Stimulated activated memory B cell treated with anti-CD40 and anti-IgM and Interleukin-4, amounts not matched to agents 10 μg/mL and 1 μg/mL and 100 μg/mL, for 72 hours (primary cell): ENCODE results near the gene ZNF135.

Source experiments
- ATAC-seq: fragments of 150-1000 bp; cut with Tn5 transposase; 2 replicates; pipeline ENCODE4 v1.10.0; 2021
- H3K27ac Mint-ChIP-seq: one replicate; pipeline ENCODE4 v1.8.0; 2022; ENCODE audit warnings: mild to moderate bottlenecking, mixed read lengths
- H3K27me3 Mint-ChIP-seq: one replicate; pipeline ENCODE4 v1.8.0; 2022; ENCODE audit warnings: mixed read lengths
- H3K36me3 Mint-ChIP-seq: one replicate; pipeline ENCODE4 v1.8.0; 2022; ENCODE audit warnings: mixed read lengths
- H3K4me1 Mint-ChIP-seq: one replicate; pipeline ENCODE4 v1.8.0; 2022; ENCODE audit warnings: mixed read lengths
- H3K4me3 Mint-ChIP-seq: one replicate; pipeline ENCODE4 v1.8.0; 2022; ENCODE audit warnings: mild to moderate bottlenecking, moderate library complexity, mixed read lengths
- H3K9me3 Mint-ChIP-seq: one replicate; pipeline ENCODE4 v1.8.0; 2022; ENCODE audit warnings: mixed read lengths

ZNF135 gene

GRCh38 chr19:58040751-58041525 lies 18.1 kb upstream of the ZNF135 start:
- Mint-ChIP-seq H3K27me3 (peaks cover 28% of the 10 kb centered on the region), H3K9me3 (peaks cover 27% of the 10 kb centered on the region), H3K27ac (no peak overlapping the region), H3K4me1 (no peaks in the 10 kb centered on the region), H3K36me3 (peaks cover 7% of the 10 kb centered on the region), H3K4me3 (no peak overlapping the region)
- ATAC-seq, result no peak

GRCh38 chr19:58042495-58043340 lies 16.4 kb upstream of the ZNF135 start:
- no peak overlapping the region for H3K4me3 Mint-ChIP-seq
- no peaks in the 10 kb centered on the region for H3K4me1 Mint-ChIP-seq
- no peak overlapping the region for H3K27ac Mint-ChIP-seq
- no peaks in the 10 kb centered on the region for H3K36me3 Mint-ChIP-seq
- peaks cover 26% of the 10 kb centered on the region for H3K9me3 Mint-ChIP-seq
- H3K27me3 Mint-ChIP-seq, result peaks cover 12% of the 10 kb centered on the region
- ATAC-seq, result no peak

- Mint-ChIP-seq H3K27me3 (no peaks in the 10 kb centered on the region), H3K9me3 (peaks cover 29% of the 10 kb centered on the region), H3K4me1 (no peaks in the 10 kb centered on the region), H3K36me3 (no peaks in the 10 kb centered on the region), H3K4me3 (no peak overlapping the region), H3K27ac (no peak overlapping the region)
- ATAC-seq, result no peak
Observed at GRCh38 chr19:58044391-58044790, 14.7 kb upstream of the ZNF135 start.

- Mint-ChIP-seq H3K27ac (no peak overlapping the region), H3K36me3 (no peaks in the 10 kb centered on the region), H3K9me3 (peaks cover 31% of the 10 kb centered on the region), H3K4me1 (no peaks in the 10 kb centered on the region), H3K27me3 (no peaks in the 10 kb centered on the region), H3K4me3 (no peak overlapping the region)
- no peak for ATAC-seq
Observed at GRCh38 chr19:58044886-58045285, 14.2 kb upstream of the ZNF135 start.

GRCh38 chr19:58045411-58046050 lies 13.6 kb upstream of the ZNF135 start:
- Mint-ChIP-seq H3K4me3 (no peak overlapping the region), H3K4me1 (no peaks in the 10 kb centered on the region), H3K27me3 (no peaks in the 10 kb centered on the region), H3K36me3 (no peaks in the 10 kb centered on the region), H3K27ac (no peak overlapping the region), H3K9me3 (peaks cover 32% of the 10 kb centered on the region)
- no peak for ATAC-seq

- no peak for ATAC-seq
- no peaks in the 10 kb centered on the region for H3K27me3 Mint-ChIP-seq
- no peak overlapping the region for H3K4me3 Mint-ChIP-seq
- H3K36me3 Mint-ChIP-seq, result no peaks in the 10 kb centered on the region
- H3K27ac Mint-ChIP-seq, result no peak overlapping the region
- peaks cover 33% of the 10 kb centered on the region for H3K9me3 Mint-ChIP-seq
- H3K4me1 Mint-ChIP-seq, result no peaks in the 10 kb centered on the region
Observed at GRCh38 chr19:58046856-58047255, 12.2 kb upstream of the ZNF135 start.

GRCh38 chr19:58047672-58048071 lies 11.4 kb upstream of the ZNF135 start:
- no peaks in the 10 kb centered on the region for H3K36me3 Mint-ChIP-seq
- H3K4me1 Mint-ChIP-seq, result no peaks in the 10 kb centered on the region
- H3K9me3 Mint-ChIP-seq, result peaks cover 33% of the 10 kb centered on the region
- ATAC-seq, result peak; percentile 27
- no peaks in the 10 kb centered on the region for H3K27me3 Mint-ChIP-seq
- H3K27ac Mint-ChIP-seq, result no peak overlapping the region
- H3K4me3 Mint-ChIP-seq, result no peak overlapping the region

- ATAC-seq, result no peak
- peaks cover 28% of the 10 kb centered on the region for H3K36me3 Mint-ChIP-seq
- peaks cover 33% of the 10 kb centered on the region for H3K9me3 Mint-ChIP-seq
- H3K27ac Mint-ChIP-seq, result no peak overlapping the region
- H3K4me3 Mint-ChIP-seq, result no peak overlapping the region
- H3K4me1 Mint-ChIP-seq, result peaks cover 7% of the 10 kb centered on the region
- peaks cover 30% of the 10 kb centered on the region for H3K27me3 Mint-ChIP-seq
Observed at GRCh38 chr19:58052256-58052655, 6.8 kb upstream of the ZNF135 start.

- ATAC-seq, result no peak
- Mint-ChIP-seq H3K36me3 (peaks cover 30% of the 10 kb centered on the region), H3K4me3 (no peak overlapping the region), H3K9me3 (peaks cover 33% of the 10 kb centered on the region), H3K27ac (no peak overlapping the region), H3K27me3 (peaks cover 34% of the 10 kb centered on the region), H3K4me1 (peaks cover 8% of the 10 kb centered on the region)
Observed at GRCh38 chr19:58053480-58054156, 5.5 kb upstream of the ZNF135 start.

- ATAC-seq, result no peak
- H3K27ac Mint-ChIP-seq, result no peak overlapping the region
- peaks cover 30% of the 10 kb centered on the region for H3K9me3 Mint-ChIP-seq
- peaks cover 12% of the 10 kb centered on the region for H3K4me1 Mint-ChIP-seq
- peak overlapping the region; percentile 40 for H3K4me3 Mint-ChIP-seq
- peaks cover 40% of the 10 kb centered on the region for H3K36me3 Mint-ChIP-seq
- peaks cover 34% of the 10 kb centered on the region for H3K27me3 Mint-ChIP-seq
Observed at GRCh38 chr19:58054901-58055874, 3.9 kb upstream of the ZNF135 start.

- Mint-ChIP-seq H3K4me3 (no peak overlapping the region), H3K4me1 (peaks cover 12% of the 10 kb centered on the region), H3K27me3 (peaks cover 34% of the 10 kb centered on the region), H3K36me3 (peaks cover 41% of the 10 kb centered on the region), H3K9me3 (peaks cover 27% of the 10 kb centered on the region), H3K27ac (no peak overlapping the region)
- ATAC-seq, result no peak
Observed at GRCh38 chr19:58056261-58056660, 2.8 kb upstream of the ZNF135 start.

- Mint-ChIP-seq H3K4me1 (peaks cover 12% of the 10 kb centered on the region), H3K27me3 (peaks cover 34% of the 10 kb centered on the region), H3K4me3 (no peak overlapping the region), H3K36me3 (peaks cover 41% of the 10 kb centered on the region), H3K27ac (no peak overlapping the region), H3K9me3 (peaks cover 25% of the 10 kb centered on the region)
- ATAC-seq, result no peak
Observed at GRCh38 chr19:58056861-58057260, 2.2 kb upstream of the ZNF135 start.

- H3K27me3 Mint-ChIP-seq, result peaks cover 34% of the 10 kb centered on the region
- H3K4me3 Mint-ChIP-seq, result peak overlapping the region; percentile 77
- peak overlapping the region; percentile 76 for H3K27ac Mint-ChIP-seq
- peaks cover 25% of the 10 kb centered on the region for H3K9me3 Mint-ChIP-seq
- peaks cover 12% of the 10 kb centered on the region for H3K4me1 Mint-ChIP-seq
- no peak for ATAC-seq
- peaks cover 49% of the 10 kb centered on the region for H3K36me3 Mint-ChIP-seq
Observed at GRCh38 chr19:58058467-58058866, 615 bp upstream of the ZNF135 start.

GRCh38 chr19:58059671-58060078 lies 593 bp downstream of the ZNF135 start:
- H3K9me3 Mint-ChIP-seq, result peaks cover 30% of the 10 kb centered on the region
- peaks cover 56% of the 10 kb centered on the region for H3K36me3 Mint-ChIP-seq
- peaks cover 12% of the 10 kb centered on the region for H3K4me1 Mint-ChIP-seq
- peak overlapping the region; percentile 77 for H3K4me3 Mint-ChIP-seq
- no peak for ATAC-seq
- peaks cover 30% of the 10 kb centered on the region for H3K27me3 Mint-ChIP-seq
- peak overlapping the region; percentile 76 for H3K27ac Mint-ChIP-seq
